IMR-90 (cell line): ENCODE measurements around the gene AGAP1. TPM values are rescaled to one million over a fixed set of nuclear protein-coding genes. Genes with fewer than 3 reads are reported as not detected.

Source experiments
- ATAC-seq: fragments of 200-7000 bp; cut with Tn5 transposase; 2 replicates; pipeline ENCODE4 v1.9.1; 2020; ENCODE audit warnings: low read depth, mild to moderate bottlenecking, moderate library complexity
- BruUV-seq: library from RNA; stranded (reverse); fragments of 400-500 nt; replicated peaks from 2 replicates; lab custom pipeline; 2021; lab: Mats Ljungman, UMichigan
- CTCF ChIA-PET: fragments of 300-600 bp; formaldehyde crosslinking; extraction: SDS; loops from one replicate; lab custom pipeline; 2021; ENCODE audit warnings: antibody characterized with exemption; lab: Yijun Ruan, JAX
- POLR2A ChIA-PET: fragments of 300-600 bp; sonication (Branson Sonifier 250); formaldehyde crosslinking; loops from one replicate; lab custom pipeline; 2022; ENCODE audit warnings: antibody characterized with exemption; ENCODE audit not compliant: unreplicated experiment; lab: Charles Lee
- DNase-seq: peaks from one replicate; pipeline ENCODE4 v3.0.0; 2013
- H2AFZ ChIP-seq: replicated peaks from 2 replicates; pipeline ENCODE3; 2013; ENCODE audit warnings: low read length, mild to moderate bottlenecking; ENCODE audit not compliant: poor library complexity
- H2AK5ac ChIP-seq: 2 replicates; pipeline ENCODE4 v1.6.1; 2013; ENCODE audit warnings: low read depth, low read length, inconsistent platforms
- H2AK9ac ChIP-seq: replicated peaks from 2 replicates; pipeline ENCODE3; 2013; ENCODE audit warnings: mild to moderate bottlenecking, low read depth, low read length, moderate library complexity; ENCODE audit not compliant: poor library complexity
- H2BK120ac ChIP-seq: 2 replicates; pipeline ENCODE4 v1.6.1; 2013; ENCODE audit warnings: low read depth, low read length, inconsistent platforms
- H2BK15ac ChIP-seq: 3 replicates; pipeline ENCODE4 v1.6.1; 2013; ENCODE audit warnings: low read depth, low read length, inconsistent platforms
- H2BK20ac ChIP-seq: 2 replicates; pipeline ENCODE4 v1.6.1; 2013; ENCODE audit warnings: low read depth, mild to moderate bottlenecking, inconsistent platforms, low read length, moderate library complexity
- H2BK5ac ChIP-seq: 2 replicates; pipeline ENCODE4 v1.6.1; 2013; ENCODE audit warnings: mild to moderate bottlenecking, low read depth, low read length, inconsistent platforms; ENCODE audit not compliant: poor library complexity, severe bottlenecking
- H3K14ac ChIP-seq: replicated peaks from 2 replicates; pipeline ENCODE4 v1.6.1; 2013; ENCODE audit warnings: low read depth, low read length, inconsistent platforms
- H3K18ac ChIP-seq: 2 replicates; pipeline ENCODE4 v1.6.1; 2013; ENCODE audit warnings: low read depth, low read length, control low read depth
- H3K23ac ChIP-seq: 2 replicates; pipeline ENCODE4 v1.6.1; 2013; ENCODE audit warnings: low read depth, low read length, inconsistent platforms
- H3K27ac ChIP-seq: 2 replicates; pipeline ENCODE4 v1.5.1; 2013; ENCODE audit warnings: mild to moderate bottlenecking, control low read depth, low read length; ENCODE audit not compliant: insufficient read depth
- H3K27me3 ChIP-seq: 2 replicates; pipeline ENCODE4 v1.6.1; 2013; ENCODE audit warnings: low read length; ENCODE audit not compliant: control insufficient read depth, insufficient read depth
- H3K36me3 ChIP-seq: 2 replicates; pipeline ENCODE4 v1.6.1; 2013; ENCODE audit warnings: low read length, mixed read lengths; ENCODE audit not compliant: control insufficient read depth, insufficient read depth
- H3K4ac ChIP-seq: 2 replicates; pipeline ENCODE4 v1.6.1; 2013; ENCODE audit warnings: low read depth, low read length, inconsistent platforms
- H3K4me1 ChIP-seq: 2 replicates; pipeline ENCODE4 v1.6.1; 2013; ENCODE audit warnings: low read length, mixed read lengths; ENCODE audit not compliant: control insufficient read depth, insufficient read depth
- H3K4me2 ChIP-seq: 2 replicates; pipeline ENCODE4 v1.6.1; 2013; ENCODE audit warnings: low read depth, mild to moderate bottlenecking, control low read depth, low read length, moderate library complexity
- H3K4me3 ChIP-seq: 2 replicates; pipeline ENCODE4 v1.5.1; 2013; ENCODE audit warnings: low read depth, mild to moderate bottlenecking, control low read depth, low read length, moderate library complexity; ENCODE audit not compliant: insufficient read depth
- H3K56ac ChIP-seq: 2 replicates; pipeline ENCODE4 v1.6.1; 2013; ENCODE audit warnings: low read length, inconsistent platforms; ENCODE audit not compliant: insufficient read depth; ENCODE audit errors: extremely low read depth
- H3K79me1 ChIP-seq, 2 experiments: 2 replicates each; pipeline ENCODE4 v1.6.1; 2013; ENCODE audit warnings: low read length in 2 of 2, inconsistent platforms in 1 of 2, low read depth in 1 of 2
- H3K9ac ChIP-seq: 2 replicates; pipeline ENCODE4 v1.6.1; 2013; ENCODE audit warnings: low read depth, low read length, control low read depth
- H3K9me1 ChIP-seq: 2 replicates; pipeline ENCODE4 v1.6.1; 2013; ENCODE audit warnings: low read length, inconsistent platforms; ENCODE audit not compliant: insufficient read depth
- H3K9me3 ChIP-seq: 2 replicates; pipeline ENCODE4 v1.6.1; 2013; ENCODE audit warnings: low read length; ENCODE audit not compliant: control insufficient read depth, insufficient read depth
- H4K20me1 ChIP-seq: 2 replicates; pipeline ENCODE4 v1.6.1; 2013; ENCODE audit warnings: low read length, inconsistent platforms; ENCODE audit not compliant: insufficient read depth
- H4K5ac ChIP-seq: 2 replicates; pipeline ENCODE4 v1.6.1; 2013; ENCODE audit warnings: mild to moderate bottlenecking, low read depth, low read length, control low read depth
- H4K8ac ChIP-seq, 2 experiments: 2 replicates each; pipeline ENCODE4 v1.6.1; 2013; ENCODE audit warnings: low read depth in 2 of 2, low read length in 2 of 2, control low read depth in 1 of 2, inconsistent platforms in 1 of 2
- H4K91ac ChIP-seq: 2 replicates; pipeline ENCODE4 v1.6.1; 2013; ENCODE audit warnings: low read depth, low read length, inconsistent platforms; ENCODE audit not compliant: insufficient read depth
- BHLHE40 ChIP-seq: fragments of 150-350 bp; IDR thresholded peaks from 2 replicates; pipeline ENCODE4 v1.6.1; 2016; ENCODE audit warnings: mild to moderate bottlenecking, low read depth, low read length
- CEBPB ChIP-seq: IDR thresholded peaks from 2 replicates; pipeline ENCODE4 v1.6.1; 2012; ENCODE audit warnings: low read depth, low read length, improper control_type of control experiment
- MAFK ChIP-seq: IDR thresholded peaks from 2 replicates; pipeline ENCODE4 v1.6.1; 2012; ENCODE audit warnings: low read depth, low read length, improper control_type of control experiment
- MAZ ChIP-seq: IDR thresholded peaks from 2 replicates; pipeline ENCODE4 v1.6.1; 2012; ENCODE audit warnings: low read depth, mild to moderate bottlenecking, low read length, improper control_type of control experiment, moderate library complexity, borderline replicate concordance
- POLR2A ChIP-seq: IDR thresholded peaks from 2 replicates; pipeline ENCODE4 v1.6.1; 2012; ENCODE audit warnings: mild to moderate bottlenecking, low read depth, low read length
- RAD21 ChIP-seq: IDR thresholded peaks from 2 replicates; pipeline ENCODE4 v1.6.1; 2012; ENCODE audit warnings: low read length, improper control_type of control experiment
- WGBS, 2 experiments: methylation state at CpG; one replicate each; pipeline versions ENCODE4 v1.1.5 to v1.1.7; 2013; ENCODE audit warnings: missing lambda C conversion rate in 2 of 2; ENCODE audit not compliant: insufficient read length in 1 of 2; ENCODE audit errors: extremely low coverage in 2 of 2; 5-methylcytosine and 5-hydroxymethylcytosine counted together
- dilution Hi-C: fragments of 300-500 bp; cut with HindIII; formaldehyde crosslinking; loops from one replicate; pipeline ENCODE4 v1.14.3; 2018; ENCODE audit warnings: low sequenced_read_pairs; ENCODE audit not compliant: unreplicated experiment
- in situ Hi-C: fragments of 300-500 bp; cut with MboI; formaldehyde crosslinking; loops from 3 replicates; pipeline ENCODE4 v1.14.3; 2019; ENCODE audit warnings: low sequenced_read_pairs, inconsistent platforms, mixed read lengths
- intact Hi-C: fragments of 100-400 bp; cut with micrococcal nuclease; formaldehyde crosslinking; loops from 2 replicates; pipeline ENCODE4 v1.10.0; 2022
- polyA plus RNA-seq, 3 experiments: library from polyadenylated mRNA; depleted of rRNA; stranded (reverse); fragments of >200 nt; gene quantifications; 2 replicates each; pipeline ENCODE4 v1.2.3, GENCODE V29; 2012; ENCODE audit warnings: low replicate concordance in 1 of 3
- total RNA-seq: library from RNA; depleted of rRNA; stranded (reverse); fragments of >200 nt; gene quantifications from 2 replicates; pipeline ENCODE4 v1.2.3, GENCODE V29; 2012
- TF ChIP-seq, protein P1 (sequence below): fragments of 150-350 bp; IDR thresholded peaks from 2 replicates; pipeline ENCODE4 v1.6.1; 2017; ENCODE audit warnings: mild to moderate bottlenecking, antibody characterized with exemption, low read length, low read depth

AGAP1 gene
- total and polyA plus RNA-seq, 2 of the 4 experiments (the other 2 are of a cell fraction), result 15.1 to 16.4 TPM

DNA sequence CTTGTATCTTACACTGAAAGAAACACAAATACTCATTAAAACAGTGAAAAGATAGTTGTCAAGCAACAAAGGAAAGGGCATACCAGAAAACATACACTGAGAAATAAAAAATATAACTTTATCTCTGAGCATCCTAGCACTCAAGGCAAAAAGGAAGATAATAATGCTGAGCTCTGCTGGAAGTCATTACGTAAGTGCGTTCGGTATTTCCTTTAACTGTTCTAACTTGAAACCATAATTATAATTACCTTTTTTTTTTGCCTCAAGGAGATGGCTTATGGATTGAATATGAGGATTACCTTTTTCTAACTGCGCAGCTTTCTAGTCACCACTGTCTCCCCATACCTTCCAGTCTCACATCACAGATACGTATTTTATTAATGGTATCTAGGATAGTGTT lies 366.3 kb downstream of the AGAP1 start:
- POLR2A ChIA-PET, result no interaction called here
- intact Hi-C loops, result no loop called here
- WGBS, 2 experiments, result no CpG with 5 or more reads among the region's 5 CpGs
- Histone ChIP-seq H2BK15ac (no peak overlapping the region), H2BK20ac (no peak overlapping the region), H3K27me3 (no peaks in the 10 kb centered on the region), H2BK120ac (no peak overlapping the region), H3K9me3 (no peaks in the 10 kb centered on the region), H3K18ac (no peak overlapping the region), H2AK9ac (no peak overlapping the region), H3K79me1 (peaks cover 3 to 7% of the 10 kb centered on the region in 2 experiments; a peak in 1 of 4 replicates), H2AFZ (no peak overlapping the region), H4K8ac (no peak overlapping the region), H3K4me3 (no peak overlapping the region), H3K4me1 (0 out of 2 replicates have a peak, but pooled peaks cover 2% of the 10 kb centered on the region), H3K23ac (no peak overlapping the region), H4K5ac (no peak overlapping the region), H3K4ac (no peak overlapping the region), H3K9me1 (peaks cover 12% of the 10 kb centered on the region), H3K56ac (no peak overlapping the region), H3K4me2 (no peak overlapping the region), H3K14ac (no peak overlapping the region), H4K20me1 (0 out of 2 replicates have a peak, but pooled peaks cover 3% of the 10 kb centered on the region), H3K27ac (no peak overlapping the region), H2BK5ac (no peak overlapping the region), H2AK5ac (no peak overlapping the region), H4K91ac (no peak overlapping the region), H3K36me3 (no peaks in the 10 kb centered on the region), H3K9ac (no peak overlapping the region)
- BruUV-seq, result no TSS peak
- DNase-seq (no peak), ATAC-seq (no peak)
- in situ Hi-C loops, result no loop called here
- no peak for TF ChIP-seq POLR2A
- TF ChIP-seq BHLHE40, result no peak
- TF ChIP-seq MAZ, result no peak
- TF ChIP-seq RAD21, result no peak
- TF ChIP-seq, protein P1, sequence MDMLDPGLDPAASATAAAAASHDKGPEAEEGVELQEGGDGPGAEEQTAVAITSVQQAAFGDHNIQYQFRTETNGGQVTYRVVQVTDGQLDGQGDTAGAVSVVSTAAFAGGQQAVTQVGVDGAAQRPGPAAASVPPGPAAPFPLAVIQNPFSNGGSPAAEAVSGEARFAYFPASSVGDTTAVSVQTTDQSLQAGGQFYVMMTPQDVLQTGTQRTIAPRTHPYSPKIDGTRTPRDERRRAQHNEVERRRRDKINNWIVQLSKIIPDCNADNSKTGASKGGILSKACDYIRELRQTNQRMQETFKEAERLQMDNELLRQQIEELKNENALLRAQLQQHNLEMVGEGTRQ, result no peak
- no peak for TF ChIP-seq MAFK
- TF ChIP-seq CEBPB, result no peak
- CTCF ChIA-PET, result interaction anchor here (0.6 kb wide), 2 partner anchors 162 to 310 kb away, joined by 4 to 5 read pairs; no protein-coding TSS in a partner anchor
- dilution Hi-C loops, result no loop called here
